SK-N-SH (cell line): Measurements from ENCODE around the gene PRRC2B.

Experiments
- CTCF ChIP-seq: fragments of 200-600 bp; sonication (generic); IDR thresholded peaks from 2 replicates; pipeline ENCODE4 v1.6.1; 2017; ENCODE audit warnings: antibody characterized with exemption, mild to moderate bottlenecking, moderate library complexity
- EP300 ChIP-seq, 2 experiments: IDR thresholded peaks; 2 replicates each; pipeline versions ENCODE4 v1.4.0 to v1.6.1; 2012; ENCODE audit warnings: borderline replicate concordance in 1 of 2, low read depth in 1 of 2, low read length in 1 of 2
- EZH2phosphoT487 ChIP-seq: fragments of 200-600 bp; sonication (generic); IDR thresholded peaks from 2 replicates; pipeline ENCODE4 v1.6.1; 2017; ENCODE audit warnings: low read depth, mixed run types, mild to moderate bottlenecking, antibody characterized with exemption, moderate library complexity, borderline replicate concordance
- JUND ChIP-seq: IDR thresholded peaks from 2 replicates; pipeline ENCODE4 v1.4.0; 2012
- MAX ChIP-seq: IDR thresholded peaks from 2 replicates; pipeline ENCODE4 v1.4.0; 2012; ENCODE audit warnings: low read depth
- MEF2A ChIP-seq: IDR thresholded peaks from 2 replicates; pipeline ENCODE4 v1.4.0; 2012; ENCODE audit warnings: low read depth, borderline replicate concordance
- MXI1 ChIP-seq: IDR thresholded peaks from 2 replicates; pipeline ENCODE4 v1.6.1; 2012; ENCODE audit warnings: mild to moderate bottlenecking, low read depth, low read length, improper control_type of control experiment
- POLR2AphosphoS5 ChIP-seq: IDR thresholded peaks from 2 replicates; pipeline ENCODE4 v1.6.1; 2012; ENCODE audit warnings: low read depth, low read length
- RAD21 ChIP-seq: IDR thresholded peaks from 2 replicates; pipeline ENCODE4 v1.6.1; 2012; ENCODE audit warnings: mild to moderate bottlenecking, low read length
- TAF1 ChIP-seq: IDR thresholded peaks from 2 replicates; pipeline ENCODE4 v1.6.1; 2012; ENCODE audit warnings: low read depth, mild to moderate bottlenecking, low read length, moderate library complexity, borderline replicate concordance
- TF ChIP-seq, protein P1 (sequence below): fragments of 150-350 bp; IDR thresholded peaks from 2 replicates; pipeline ENCODE4 v1.6.1; 2016; ENCODE audit warnings: mild to moderate bottlenecking, low read depth, low read length

DNA sequence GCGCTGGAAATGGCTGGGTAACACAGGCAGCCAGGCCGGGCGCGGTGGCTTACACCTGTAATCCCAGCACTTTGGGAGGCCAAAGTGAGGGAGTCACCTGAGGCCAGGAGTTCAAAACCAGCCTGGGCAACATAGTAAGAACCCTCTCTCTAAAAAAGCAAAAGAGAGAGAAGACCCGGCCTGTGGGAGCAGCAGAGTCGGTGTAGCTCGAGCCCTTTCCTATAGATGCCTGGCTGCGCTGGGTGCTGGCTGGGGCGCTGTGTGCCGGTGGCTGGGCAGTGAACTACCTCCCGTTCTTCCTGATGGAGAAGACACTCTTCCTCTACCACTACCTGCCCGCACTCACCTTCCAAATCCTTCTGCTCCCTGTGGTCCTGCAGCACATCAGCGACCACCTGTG is 127.9 kb downstream of the PRRC2B start:
- TF ChIP-seq POLR2AphosphoS5 (no peak), CTCF (no peak), TAF1 (no peak), EZH2phosphoT487 (no peak), JUND (no peak), MEF2A (no peak), EP300 (IDR thresholded peaks at IDR 0.05; ENCODE audit: borderline replicate concordance in 1 of 2, low read depth in 1 of 2, low read length in 1 of 2) (no peak), MXI1 (no peak), RAD21 (no peak), MAX (no peak)
- TF ChIP-seq, protein P1, sequence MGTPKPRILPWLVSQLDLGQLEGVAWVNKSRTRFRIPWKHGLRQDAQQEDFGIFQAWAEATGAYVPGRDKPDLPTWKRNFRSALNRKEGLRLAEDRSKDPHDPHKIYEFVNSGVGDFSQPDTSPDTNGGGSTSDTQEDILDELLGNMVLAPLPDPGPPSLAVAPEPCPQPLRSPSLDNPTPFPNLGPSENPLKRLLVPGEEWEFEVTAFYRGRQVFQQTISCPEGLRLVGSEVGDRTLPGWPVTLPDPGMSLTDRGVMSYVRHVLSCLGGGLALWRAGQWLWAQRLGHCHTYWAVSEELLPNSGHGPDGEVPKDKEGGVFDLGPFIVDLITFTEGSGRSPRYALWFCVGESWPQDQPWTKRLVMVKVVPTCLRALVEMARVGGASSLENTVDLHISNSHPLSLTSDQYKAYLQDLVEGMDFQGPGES: no peak
